GM13976 (cell line): ENCODE measurements around the gene DUS1L.

Experiments used
- DNase-seq: peaks from one replicate; pipeline ENCODE4 v3.0.0; 2012; ENCODE audit warnings: low spot score
- CTCF ChIP-seq: IDR thresholded peaks from 2 replicates; pipeline ENCODE4 v1.5.1; 2012; ENCODE audit warnings: borderline replicate concordance, mild to moderate bottlenecking; ENCODE audit not compliant: insufficient read depth; ENCODE audit errors: extremely low read depth, missing control alignments, control extremely low read depth
- in situ Hi-C: fragments of 300-500 bp; cut with MboI; formaldehyde crosslinking; loops from one replicate; pipeline ENCODE4 v1.12.0; 2022; ENCODE audit warnings: low sequenced_read_pairs, mixed read lengths, inconsistent platforms; ENCODE audit not compliant: unreplicated experiment

The DUS1L gene

GRCh38 chr17:82024859-82025258, 40.7 kb downstream of the DUS1L start:
- DNase-seq: no peak
- in situ Hi-C loops: loop anchor here (10.0 kb wide), 1 partner anchor 130 kb away; no protein-coding TSS in a partner anchor
- no peak for TF ChIP-seq CTCF

GRCh38 chr17:82023447-82024241, 42.0 kb downstream of the DUS1L start:
- no peak for DNase-seq
- in situ Hi-C loops: loop anchor here (10.0 kb wide), 1 partner anchor 131 kb away; no protein-coding TSS in a partner anchor
- no peak for TF ChIP-seq CTCF

- DNase-seq: peak; percentile 99
- TF ChIP-seq CTCF: no peak
- in situ Hi-C loops: loop anchor here (10.0 kb wide), 1 partner anchor 132 kb away; no protein-coding TSS in a partner anchor
These were observed 42.6 kb downstream of the DUS1L start, which contains the start of gene LRRC45 for GRCh38 chr17:82022981-82023446. Gene LRRC45, plus strand, starts transcription at chr17:82023305. Its CDS starts 339 bp downstream, at chr17:82023644.

GRCh38 chr17:82022310-82022980, 43.2 kb downstream of the DUS1L start, which contains the start of gene CENPX:
Gene CENPX, minus strand, starts transcription at chr17:82022878. Its CDS starts 17 bp downstream, at chr17:82022861.
- in situ Hi-C loops: loop anchor here (10.0 kb wide), 1 partner anchor 132 kb away; no protein-coding TSS in a partner anchor
- no peak for TF ChIP-seq CTCF

GRCh38 chr17:82021900-82022309, 43.7 kb downstream of the DUS1L start:
- no peak for DNase-seq
- in situ Hi-C loops: loop anchor here (10.0 kb wide), 1 partner anchor 133 kb away; no protein-coding TSS in a partner anchor

More at GRCh38 chr17:82022310-82022980, 43.2 kb downstream of the DUS1L start, which contains the start of gene CENPX:
- no peak for DNase-seq

More at GRCh38 chr17:82021900-82022309, 43.7 kb downstream of the DUS1L start:
- TF ChIP-seq CTCF: no peak
